Ishikawa (cell line): Measurements from ENCODE around the gene ATXN10.

Experiments used
- CEBPB ChIP-seq: IDR thresholded peaks from 2 replicates; pipeline ENCODE4 v1.6.1; 2012
- EP300 ChIP-seq: IDR thresholded peaks from 2 replicates; pipeline ENCODE4 v1.6.1; 2012; ENCODE audit warnings: borderline replicate concordance
- FOXM1 ChIP-seq: IDR thresholded peaks from 2 replicates; pipeline ENCODE4 v1.6.1; 2012; ENCODE audit warnings: low read depth, borderline replicate concordance
- MAX ChIP-seq: IDR thresholded peaks from 2 replicates; pipeline ENCODE4 v1.6.1; 2012
- NFIC ChIP-seq: IDR thresholded peaks from 2 replicates; pipeline ENCODE4 v1.6.1; 2012
- RAD21 ChIP-seq: IDR thresholded peaks from 2 replicates; pipeline ENCODE4 v1.6.1; 2012; ENCODE audit warnings: low read depth
- REST ChIP-seq: IDR thresholded peaks from 2 replicates; pipeline ENCODE4 v1.6.1; 2012; ENCODE audit warnings: low read depth, mild to moderate bottlenecking
- TAF1 ChIP-seq: IDR thresholded peaks from 2 replicates; pipeline ENCODE4 v1.6.1; 2012; ENCODE audit warnings: low read depth, mild to moderate bottlenecking
- TCF12 ChIP-seq: IDR thresholded peaks from 2 replicates; pipeline ENCODE4 v1.6.1; 2012; ENCODE audit warnings: low read depth
- YY1 ChIP-seq: IDR thresholded peaks from 2 replicates; pipeline ENCODE4 v1.6.1; 2012; ENCODE audit warnings: low read depth

DNA sequence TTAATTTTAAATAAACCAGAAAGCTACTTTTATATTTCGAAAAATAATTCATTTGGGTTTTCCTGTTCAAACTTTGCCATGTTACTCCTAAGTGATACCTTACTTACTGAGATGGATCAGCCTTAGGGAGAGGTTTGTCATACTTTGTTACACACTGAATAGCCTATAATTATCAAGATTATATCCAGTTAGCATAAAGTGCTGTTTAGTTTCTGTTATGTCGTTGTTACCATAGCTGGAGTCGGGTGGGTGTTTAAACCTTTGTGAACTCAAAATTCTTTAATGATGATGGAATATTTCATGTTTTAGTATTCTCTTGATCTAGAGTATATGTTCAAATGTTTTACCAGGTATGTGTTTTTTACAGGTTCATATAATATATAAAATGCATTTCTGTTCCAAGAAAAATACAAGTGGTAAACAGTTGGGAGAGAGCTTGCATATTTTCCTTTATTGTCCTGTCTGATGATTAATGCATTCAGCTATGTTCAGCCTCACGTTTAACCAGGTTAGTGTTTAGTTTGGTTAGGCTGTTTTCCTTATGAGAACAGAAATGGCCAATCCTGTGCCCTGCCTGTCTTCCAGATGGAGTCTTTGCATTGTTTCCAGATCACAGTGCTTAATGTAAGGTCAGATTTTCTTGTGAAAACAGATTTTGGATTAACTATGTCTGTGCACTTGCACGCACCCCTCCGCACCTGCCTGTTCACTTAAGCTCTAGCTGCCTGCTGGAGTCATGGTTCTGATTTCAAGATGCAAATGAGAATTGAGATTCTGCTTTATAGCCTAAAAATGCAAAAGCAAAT lies 105.6 kb downstream of the ATXN10 start:
- no peak for TF ChIP-seq MAX
- TF ChIP-seq TAF1 = no peak
- TF ChIP-seq EP300 = no peak
- TF ChIP-seq FOXM1 = no peak
- no peak for TF ChIP-seq NFIC
- TF ChIP-seq YY1 = no peak
- no peak for TF ChIP-seq RAD21
- TF ChIP-seq REST = no peak
- TF ChIP-seq TCF12 = no peak
- no peak for TF ChIP-seq CEBPB
